DOHH2 (cell line): ENCODE measurements around the gene CTIF.

Experiments
- H3F3A ChIP-seq: fragments of 200-600 bp; sonication (generic), shearing (Covaris generic); 2 replicates; pipeline ENCODE4 v1.6.0; 2016; ENCODE audit warnings: antibody characterized with exemption, mild to moderate bottlenecking; ENCODE audit not compliant: control insufficient read depth, insufficient read depth
- H3K27ac ChIP-seq: fragments of 200-600 bp; sonication (generic); 2 replicates; pipeline ENCODE4 v1.5.1; 2014; ENCODE audit warnings: low read depth, mild to moderate bottlenecking, low read length, moderate library complexity
- H3K27me3 ChIP-seq: fragments of 200-600 bp; sonication (generic); 2 replicates; pipeline ENCODE4 v1.6.1; 2014; ENCODE audit warnings: mild to moderate bottlenecking, low read length, mixed read lengths; ENCODE audit not compliant: control insufficient read depth
- H3K36me3 ChIP-seq: fragments of 200-600 bp; sonication (generic); 2 replicates; pipeline ENCODE4 v1.6.1; 2014; ENCODE audit warnings: mild to moderate bottlenecking, low read length, moderate library complexity, mixed read lengths; ENCODE audit not compliant: control insufficient read depth
- H3K4me1 ChIP-seq: fragments of 200-600 bp; sonication (generic); 2 replicates; pipeline ENCODE4 v1.6.1; 2014; ENCODE audit warnings: mild to moderate bottlenecking, low read length, mixed read lengths; ENCODE audit not compliant: control insufficient read depth
- H3K4me2 ChIP-seq: fragments of 200-600 bp; sonication (generic); 2 replicates; pipeline ENCODE4 v1.6.0; 2014; ENCODE audit warnings: mild to moderate bottlenecking, low read length, moderate library complexity
- H3K4me3 ChIP-seq: fragments of 200-600 bp; sonication (generic); 2 replicates; pipeline ENCODE4 v1.5.1; 2014; ENCODE audit warnings: mild to moderate bottlenecking, low read length, mixed read lengths
- H3K79me2 ChIP-seq: fragments of 200-600 bp; sonication (generic); 2 replicates; pipeline ENCODE4 v1.6.1; 2014; ENCODE audit warnings: mild to moderate bottlenecking, low read length, mixed read lengths; ENCODE audit not compliant: control insufficient read depth
- H3K9me2 ChIP-seq: fragments of 200-600 bp; sonication (generic); replicated peaks from 2 replicates; pipeline ENCODE4 v1.6.1; 2014; ENCODE audit warnings: mild to moderate bottlenecking, low read length, mixed read lengths; ENCODE audit not compliant: control insufficient read depth
- H3K9me3 ChIP-seq: fragments of 200-600 bp; sonication (generic); 2 replicates; pipeline ENCODE4 v1.6.1; 2014; ENCODE audit warnings: antibody characterized with exemption, low read length, mixed read lengths; ENCODE audit not compliant: control insufficient read depth, insufficient read depth
- H4K20me1 ChIP-seq: fragments of 200-600 bp; sonication (generic); 2 replicates; pipeline ENCODE4 v1.6.0; 2014; ENCODE audit warnings: low read depth, mild to moderate bottlenecking, antibody characterized with exemption, low read length, moderate library complexity; ENCODE audit not compliant: control insufficient read depth, insufficient read depth
- EZH2phosphoT487 ChIP-seq: fragments of 200-600 bp; sonication (generic); IDR thresholded peaks from 2 replicates; pipeline ENCODE4 v1.6.1; 2017; ENCODE audit warnings: borderline replicate concordance, mild to moderate bottlenecking, antibody characterized with exemption, low read length, moderate library complexity, mixed read lengths
- TF ChIP-seq, protein P1 (sequence below): fragments of 200-600 bp; sonication (generic); IDR thresholded peaks from one replicate; pipeline ENCODE4 v1.5.1; 2014; ENCODE audit warnings: antibody characterized with exemption, mild to moderate bottlenecking, low read depth, low read length; ENCODE audit not compliant: poor library complexity, severe bottlenecking

The CTIF gene

DNA sequence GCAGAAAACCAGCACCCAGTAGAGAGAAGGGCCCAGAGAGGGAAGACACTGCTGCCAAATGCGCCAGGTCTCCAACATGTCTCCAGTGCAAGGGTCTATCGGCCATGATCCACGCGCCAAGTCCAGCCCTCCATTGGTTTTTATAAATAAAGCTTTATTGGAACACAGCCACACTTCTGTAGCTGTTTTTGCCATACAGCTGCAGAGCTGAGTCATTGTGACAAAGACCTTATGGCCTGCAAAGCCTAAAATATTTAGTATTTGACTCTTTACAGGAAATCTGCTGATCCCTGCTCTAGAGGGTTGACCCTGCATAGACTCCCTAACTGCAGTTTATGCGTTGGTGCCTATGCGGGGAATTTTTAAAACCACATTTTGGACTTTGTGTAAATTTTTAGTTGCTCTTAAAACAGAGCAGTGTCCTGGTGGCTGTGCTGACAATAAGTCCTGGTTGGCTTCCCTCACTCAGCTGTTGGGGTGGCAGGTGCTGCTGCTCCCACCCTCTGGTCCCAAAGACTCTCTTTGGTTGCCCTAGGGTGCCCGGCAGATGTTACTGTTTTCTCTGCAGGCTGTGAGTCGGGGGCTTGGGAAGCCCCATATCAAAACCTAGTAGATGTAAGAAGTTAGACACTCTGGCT lies 154.9 kb downstream of the CTIF start:
- no peak overlapping the region for H3K27ac ChIP-seq
- no peaks in the 10 kb centered on the region for H3K27me3 ChIP-seq
- no peaks in the 10 kb centered on the region for H3K9me2 ChIP-seq
- no peak for TF ChIP-seq EZH2phosphoT487
- TF ChIP-seq, protein P1, sequence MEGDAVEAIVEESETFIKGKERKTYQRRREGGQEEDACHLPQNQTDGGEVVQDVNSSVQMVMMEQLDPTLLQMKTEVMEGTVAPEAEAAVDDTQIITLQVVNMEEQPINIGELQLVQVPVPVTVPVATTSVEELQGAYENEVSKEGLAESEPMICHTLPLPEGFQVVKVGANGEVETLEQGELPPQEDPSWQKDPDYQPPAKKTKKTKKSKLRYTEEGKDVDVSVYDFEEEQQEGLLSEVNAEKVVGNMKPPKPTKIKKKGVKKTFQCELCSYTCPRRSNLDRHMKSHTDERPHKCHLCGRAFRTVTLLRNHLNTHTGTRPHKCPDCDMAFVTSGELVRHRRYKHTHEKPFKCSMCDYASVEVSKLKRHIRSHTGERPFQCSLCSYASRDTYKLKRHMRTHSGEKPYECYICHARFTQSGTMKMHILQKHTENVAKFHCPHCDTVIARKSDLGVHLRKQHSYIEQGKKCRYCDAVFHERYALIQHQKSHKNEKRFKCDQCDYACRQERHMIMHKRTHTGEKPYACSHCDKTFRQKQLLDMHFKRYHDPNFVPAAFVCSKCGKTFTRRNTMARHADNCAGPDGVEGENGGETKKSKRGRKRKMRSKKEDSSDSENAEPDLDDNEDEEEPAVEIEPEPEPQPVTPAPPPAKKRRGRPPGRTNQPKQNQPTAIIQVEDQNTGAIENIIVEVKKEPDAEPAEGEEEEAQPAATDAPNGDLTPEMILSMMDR = no peak
- no peaks in the 10 kb centered on the region for H3K4me1 ChIP-seq
- H3K79me2 ChIP-seq = no peaks in the 10 kb centered on the region
- no peaks in the 10 kb centered on the region for H3K36me3 ChIP-seq
- no peaks in the 10 kb centered on the region for H4K20me1 ChIP-seq
- no peak overlapping the region for H3K4me3 ChIP-seq
- no peaks in the 10 kb centered on the region for H3K9me3 ChIP-seq
- no peaks in the 10 kb centered on the region for H3F3A ChIP-seq
- no peak overlapping the region for H3K4me2 ChIP-seq

DNA sequence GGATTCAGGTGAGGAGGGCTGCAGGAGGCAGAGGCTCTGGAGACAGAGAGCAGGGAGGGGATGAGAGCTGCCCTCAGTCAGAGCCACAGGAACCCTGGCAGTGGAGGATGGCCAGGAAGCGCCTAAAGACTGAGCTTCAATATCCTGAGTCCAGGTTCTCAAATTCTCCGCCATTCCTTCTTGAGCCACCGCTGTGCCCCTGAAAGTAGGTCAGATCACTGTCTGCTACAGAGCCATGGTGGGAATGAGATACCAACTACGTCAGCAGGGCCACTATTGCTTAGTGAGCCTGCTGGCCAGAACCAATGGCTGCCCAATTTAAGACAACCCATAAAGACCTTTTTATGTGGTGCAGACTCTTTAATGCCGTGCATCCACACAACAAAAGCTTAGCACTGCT lies 155.5 kb downstream of the CTIF start:
- no peaks in the 10 kb centered on the region for H3K4me1 ChIP-seq
- H3K79me2 ChIP-seq = no peaks in the 10 kb centered on the region
- no peaks in the 10 kb centered on the region for H3K36me3 ChIP-seq
- H3K4me3 ChIP-seq = no peak overlapping the region
- no peaks in the 10 kb centered on the region for H3K9me2 ChIP-seq
- TF ChIP-seq, protein P1 = no peak
- TF ChIP-seq EZH2phosphoT487 = no peak
- no peaks in the 10 kb centered on the region for H3F3A ChIP-seq
- H3K9me3 ChIP-seq = no peaks in the 10 kb centered on the region
- H3K4me2 ChIP-seq = no peak overlapping the region
- no peak overlapping the region for H3K27ac ChIP-seq
- H4K20me1 ChIP-seq = no peaks in the 10 kb centered on the region
- no peaks in the 10 kb centered on the region for H3K27me3 ChIP-seq

DNA sequence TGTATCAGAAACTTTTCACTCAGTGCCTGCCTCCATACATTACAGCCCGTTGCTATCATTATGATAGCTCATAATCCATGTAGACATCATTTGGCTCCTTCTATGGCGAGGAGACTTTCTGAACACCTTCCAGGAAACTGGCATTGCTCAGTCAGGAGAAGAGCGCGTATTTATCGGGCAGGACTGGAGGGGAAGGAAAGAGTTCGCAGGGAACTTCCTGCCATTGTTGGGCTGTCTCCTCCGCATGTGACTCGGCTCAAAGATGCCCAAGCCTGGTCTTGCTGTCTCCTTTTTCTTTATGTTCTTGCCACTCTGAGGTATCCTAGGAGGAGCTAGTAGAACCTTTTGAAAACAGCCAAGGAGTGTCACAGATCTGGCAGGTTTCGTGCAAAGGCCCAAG lies 156.8 kb downstream of the CTIF start:
- H3K36me3 ChIP-seq = no peaks in the 10 kb centered on the region
- no peak overlapping the region for H3K4me2 ChIP-seq
- H3K79me2 ChIP-seq = no peaks in the 10 kb centered on the region
- no peaks in the 10 kb centered on the region for H3F3A ChIP-seq
- no peak overlapping the region for H3K27ac ChIP-seq
- no peaks in the 10 kb centered on the region for H4K20me1 ChIP-seq
- H3K27me3 ChIP-seq = no peaks in the 10 kb centered on the region
- H3K4me3 ChIP-seq = no peak overlapping the region
- no peaks in the 10 kb centered on the region for H3K9me3 ChIP-seq
- no peaks in the 10 kb centered on the region for H3K9me2 ChIP-seq
- H3K4me1 ChIP-seq = no peaks in the 10 kb centered on the region
- TF ChIP-seq, protein P1 = no peak
- no peak for TF ChIP-seq EZH2phosphoT487
